A549 (cell line): ENCODE results near the gene CPA1.

ENCODE experiments used
- CEBPB ChIP-seq, 2 experiments: fragments of >200 bp in 1 of 2; sonication (Bioruptor Twin) in 1 of 2; formaldehyde crosslinking in 1 of 2; IDR thresholded peaks; 2 replicates each; pipeline ENCODE4 v1.6.1; 2012 to 2016
- EP300 ChIP-seq, 2 experiments: fragments of >200 bp; sonication (Bioruptor Twin); formaldehyde crosslinking; IDR thresholded peaks; 2 replicates in 1 of 2; 3 replicates in 1 of 2; pipeline ENCODE4 v1.6.1; 2016 to 2017
- ESRRA ChIP-seq: fragments of 150-350 bp; IDR thresholded peaks from 2 replicates; pipeline ENCODE4 v1.6.1; 2014; ENCODE audit warnings: mild to moderate bottlenecking, low read length, borderline replicate concordance
- HOXB5 ChIP-seq: fragments of 250-450 bp; sonication (Bioruptor Pico); IDR thresholded peaks from 2 replicates; pipeline ENCODE4 v1.5.0; 2020; ENCODE audit warnings: mild to moderate bottlenecking, moderate library complexity
- JUN ChIP-seq, 2 experiments: fragments of >200 bp; sonication (Bioruptor Twin); formaldehyde crosslinking; IDR thresholded peaks; 2 replicates in 1 of 2; 3 replicates in 1 of 2; pipeline ENCODE4 v1.6.1; 2016 to 2017
- MYC ChIP-seq: IDR thresholded peaks from 2 replicates; pipeline ENCODE4 v1.6.1; 2012; ENCODE audit warnings: mild to moderate bottlenecking, inconsistent platforms, low read length, improper control_type of control experiment, borderline replicate concordance
- POLR2A ChIP-seq: IDR thresholded peaks from 2 replicates; pipeline ENCODE4 v1.6.1; 2012; ENCODE audit warnings: mild to moderate bottlenecking, low read length
- TF ChIP-seq, protein P1 (sequence below): IDR thresholded peaks from 2 replicates; pipeline ENCODE4 v1.6.1; 2012
- TF ChIP-seq, protein P2 (sequence below): fragments of >200 bp; sonication (Bioruptor Twin); formaldehyde crosslinking; IDR thresholded peaks from 3 replicates; pipeline ENCODE4 v1.5.1; 2016
- TF ChIP-seq, protein P3 (sequence below): fragments of 450-650 bp; IDR thresholded peaks from 2 replicates; pipeline ENCODE4 v1.6.1; 2014; ENCODE audit warnings: antibody characterized with exemption
- TF ChIP-seq, protein P4 (sequence below): fragments of 250-450 bp; sonication (Bioruptor Pico); IDR thresholded peaks from 2 replicates; pipeline ENCODE4 v1.5.0; 2021; ENCODE audit warnings: mild to moderate bottlenecking, moderate library complexity, borderline replicate concordance
- TF ChIP-seq, protein P5 (sequence below): IDR thresholded peaks from 2 replicates; pipeline ENCODE4 v1.6.1; 2012
- TF ChIP-seq, protein P6 (sequence below): fragments of >200 bp; sonication (Bioruptor Twin); formaldehyde crosslinking; IDR thresholded peaks from 3 replicates; pipeline ENCODE4 v1.6.1; 2016

DNA sequence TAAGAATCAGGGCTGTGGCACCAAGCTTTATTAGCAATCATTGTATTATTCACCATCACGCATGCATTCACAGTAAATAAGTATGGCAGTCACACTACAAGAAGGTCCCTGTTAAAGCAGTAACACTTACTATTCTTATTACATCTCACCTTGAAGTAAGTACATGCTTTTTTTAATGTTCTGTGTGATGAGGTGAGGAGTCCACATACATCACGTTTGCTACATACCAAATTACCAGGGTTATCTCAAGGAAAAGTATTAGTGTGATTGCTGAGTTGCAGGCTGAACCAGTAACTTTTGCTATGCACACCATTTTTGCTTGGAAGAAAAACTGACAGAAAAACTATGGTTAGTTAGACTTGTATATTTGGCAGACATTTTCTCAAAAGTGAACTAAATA lies 24.7 kb downstream of the CPA1 start:
- no peak for TF ChIP-seq EP300 (IDR thresholded peaks at IDR 0.05)
- TF ChIP-seq JUN (IDR thresholded peaks at IDR 0.05) = no peak
- TF ChIP-seq, protein P1, sequence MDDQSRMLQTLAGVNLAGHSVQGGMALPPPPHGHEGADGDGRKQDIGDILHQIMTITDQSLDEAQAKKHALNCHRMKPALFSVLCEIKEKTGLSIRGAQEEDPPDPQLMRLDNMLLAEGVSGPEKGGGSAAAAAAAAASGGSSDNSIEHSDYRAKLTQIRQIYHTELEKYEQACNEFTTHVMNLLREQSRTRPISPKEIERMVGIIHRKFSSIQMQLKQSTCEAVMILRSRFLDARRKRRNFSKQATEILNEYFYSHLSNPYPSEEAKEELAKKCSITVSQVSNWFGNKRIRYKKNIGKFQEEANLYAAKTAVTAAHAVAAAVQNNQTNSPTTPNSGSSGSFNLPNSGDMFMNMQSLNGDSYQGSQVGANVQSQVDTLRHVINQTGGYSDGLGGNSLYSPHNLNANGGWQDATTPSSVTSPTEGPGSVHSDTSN = no peak
- no peak for TF ChIP-seq HOXB5 (CRISPR knock-in tag)
- no peak for TF ChIP-seq POLR2A
- TF ChIP-seq, protein P2, sequence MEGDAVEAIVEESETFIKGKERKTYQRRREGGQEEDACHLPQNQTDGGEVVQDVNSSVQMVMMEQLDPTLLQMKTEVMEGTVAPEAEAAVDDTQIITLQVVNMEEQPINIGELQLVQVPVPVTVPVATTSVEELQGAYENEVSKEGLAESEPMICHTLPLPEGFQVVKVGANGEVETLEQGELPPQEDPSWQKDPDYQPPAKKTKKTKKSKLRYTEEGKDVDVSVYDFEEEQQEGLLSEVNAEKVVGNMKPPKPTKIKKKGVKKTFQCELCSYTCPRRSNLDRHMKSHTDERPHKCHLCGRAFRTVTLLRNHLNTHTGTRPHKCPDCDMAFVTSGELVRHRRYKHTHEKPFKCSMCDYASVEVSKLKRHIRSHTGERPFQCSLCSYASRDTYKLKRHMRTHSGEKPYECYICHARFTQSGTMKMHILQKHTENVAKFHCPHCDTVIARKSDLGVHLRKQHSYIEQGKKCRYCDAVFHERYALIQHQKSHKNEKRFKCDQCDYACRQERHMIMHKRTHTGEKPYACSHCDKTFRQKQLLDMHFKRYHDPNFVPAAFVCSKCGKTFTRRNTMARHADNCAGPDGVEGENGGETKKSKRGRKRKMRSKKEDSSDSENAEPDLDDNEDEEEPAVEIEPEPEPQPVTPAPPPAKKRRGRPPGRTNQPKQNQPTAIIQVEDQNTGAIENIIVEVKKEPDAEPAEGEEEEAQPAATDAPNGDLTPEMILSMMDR = no peak
- TF ChIP-seq ESRRA = no peak
- TF ChIP-seq, protein P3, sequence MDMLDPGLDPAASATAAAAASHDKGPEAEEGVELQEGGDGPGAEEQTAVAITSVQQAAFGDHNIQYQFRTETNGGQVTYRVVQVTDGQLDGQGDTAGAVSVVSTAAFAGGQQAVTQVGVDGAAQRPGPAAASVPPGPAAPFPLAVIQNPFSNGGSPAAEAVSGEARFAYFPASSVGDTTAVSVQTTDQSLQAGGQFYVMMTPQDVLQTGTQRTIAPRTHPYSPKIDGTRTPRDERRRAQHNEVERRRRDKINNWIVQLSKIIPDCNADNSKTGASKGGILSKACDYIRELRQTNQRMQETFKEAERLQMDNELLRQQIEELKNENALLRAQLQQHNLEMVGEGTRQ = no peak
- TF ChIP-seq, protein P4, sequence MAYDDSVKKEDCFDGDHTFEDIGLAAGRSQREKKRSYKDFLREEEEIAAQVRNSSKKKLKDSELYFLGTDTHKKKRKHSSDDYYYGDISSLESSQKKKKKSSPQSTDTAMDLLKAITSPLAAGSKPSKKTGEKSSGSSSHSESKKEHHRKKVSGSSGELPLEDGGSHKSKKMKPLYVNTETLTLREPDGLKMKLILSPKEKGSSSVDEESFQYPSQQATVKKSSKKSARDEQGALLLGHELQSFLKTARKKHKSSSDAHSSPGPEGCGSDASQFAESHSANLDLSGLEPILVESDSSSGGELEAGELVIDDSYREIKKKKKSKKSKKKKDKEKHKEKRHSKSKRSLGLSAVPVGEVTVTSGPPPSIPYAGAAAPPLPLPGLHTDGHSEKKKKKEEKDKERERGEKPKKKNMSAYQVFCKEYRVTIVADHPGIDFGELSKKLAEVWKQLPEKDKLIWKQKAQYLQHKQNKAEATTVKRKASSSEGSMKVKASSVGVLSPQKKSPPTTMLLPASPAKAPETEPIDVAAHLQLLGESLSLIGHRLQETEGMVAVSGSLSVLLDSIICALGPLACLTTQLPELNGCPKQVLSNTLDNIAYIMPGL (CRISPR knock-in tag) = no peak
- TF ChIP-seq CEBPB (IDR thresholded peaks at IDR 0.05) = no peak
- TF ChIP-seq, protein P5, sequence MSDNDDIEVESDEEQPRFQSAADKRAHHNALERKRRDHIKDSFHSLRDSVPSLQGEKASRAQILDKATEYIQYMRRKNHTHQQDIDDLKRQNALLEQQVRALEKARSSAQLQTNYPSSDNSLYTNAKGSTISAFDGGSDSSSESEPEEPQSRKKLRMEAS = no peak
- TF ChIP-seq, protein P6, sequence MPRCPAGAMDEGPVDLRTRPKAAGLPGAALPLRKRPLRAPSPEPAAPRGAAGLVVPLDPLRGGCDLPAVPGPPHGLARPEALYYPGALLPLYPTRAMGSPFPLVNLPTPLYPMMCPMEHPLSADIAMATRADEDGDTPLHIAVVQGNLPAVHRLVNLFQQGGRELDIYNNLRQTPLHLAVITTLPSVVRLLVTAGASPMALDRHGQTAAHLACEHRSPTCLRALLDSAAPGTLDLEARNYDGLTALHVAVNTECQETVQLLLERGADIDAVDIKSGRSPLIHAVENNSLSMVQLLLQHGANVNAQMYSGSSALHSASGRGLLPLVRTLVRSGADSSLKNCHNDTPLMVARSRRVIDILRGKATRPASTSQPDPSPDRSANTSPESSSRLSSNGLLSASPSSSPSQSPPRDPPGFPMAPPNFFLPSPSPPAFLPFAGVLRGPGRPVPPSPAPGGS = no peak
- no peak for TF ChIP-seq MYC
